Tibial artery (tissue), 4 donors: ENCODE results near the gene ERVW-1.
"Not testable (repeated sequence)": the region's sequence is repeated elsewhere in the genome, so short reads cannot be mapped to it uniquely, and the experiment has no call there.

Source experiments
- DNase-seq, 2 donors: peaks; one replicate each; pipeline ENCODE4 v3.0.0-alpha.2; 2019
- H3K27ac ChIP-seq, 2 donors: fragments of 200-600 bp; sonication (generic) in 1 of 2; 1 replicate in 1 of 2; 2 replicates in 1 of 2; pipeline ENCODE4 v1.5.1; 2018 to 2019; ENCODE audit warnings: mild to moderate bottlenecking in 1 of 2
- H3K27me3 ChIP-seq, 2 donors: fragments of 200-600 bp; sonication (generic) in 1 of 2; one replicate each; pipeline versions ENCODE4 v1.5.1 to v1.6.0; 2016 to 2019
- H3K36me3 ChIP-seq, 3 donors: fragments of 200-600 bp; sonication (generic) in 2 of 3; one replicate each; pipeline ENCODE4 v1.5.1; 2016 to 2019; ENCODE audit warnings: mild to moderate bottlenecking in 2 of 3
- H3K4me1 ChIP-seq, 4 donors: fragments of 200-600 bp; sonication (generic) in 2 of 4; 1 replicate in 3 of 4; 2 replicates in 1 of 4; pipeline ENCODE4 v1.5.1; 2016 to 2019
- H3K4me3 ChIP-seq, 2 donors: fragments of 200-600 bp; sonication (generic) in 1 of 2; 1 replicate in 1 of 2; 2 replicates in 1 of 2; pipeline ENCODE4 v1.5.1; 2018 to 2019; ENCODE audit warnings: mild to moderate bottlenecking in 2 of 2
- H3K9me3 ChIP-seq, 3 donors: fragments of 200-600 bp; sonication (generic) in 1 of 3; one replicate each; pipeline ENCODE4 v1.5.1; 2016 to 2019
- CTCF ChIP-seq, 2 experiments: fragments of 200-600 bp in 1 of 2; fragments of 450-650 bp in 1 of 2; IDR thresholded peaks; one replicate each; pipeline ENCODE4 v1.5.1; 2017 to 2019; ENCODE audit warnings: antibody characterized with exemption in 2 of 2, mild to moderate bottlenecking in 1 of 2, moderate library complexity in 1 of 2
- intact Hi-C: fragments of 100-400 bp; cut with DNase I; formaldehyde crosslinking; loops from one replicate; pipeline ENCODE4 v1.15.0; 2023; ENCODE audit warnings: low total_unique reads

ERVW-1 gene

GRCh38 chr7:92477681-92478080, at the start of gene ERVW-1:
ERVW-1 (minus strand) TSS chr7:92477946; CDS start chr7:92470381, 7,565 bp downstream.
- H3K36me3 ChIP-seq = peaks cover 5 to 27% (median 5%) of the 10 kb centered on the region in 3 donors
- H3K4me1 ChIP-seq, DNase-seq, H3K27ac ChIP-seq, H3K27me3 ChIP-seq, H3K9me3 ChIP-seq, intact Hi-C loops, H3K4me3 ChIP-seq: not testable (repeated sequence)

GRCh38 chr7:92523110-92523509, 45.4 kb upstream of the ERVW-1 start:
- no peaks in the 10 kb centered on the region for H3K27me3 ChIP-seq
- peaks cover under 1 to 17% (median 9%) of the 10 kb centered on the region in 3 donors for H3K36me3 ChIP-seq
- no peak overlapping the region for H3K27ac ChIP-seq
- H3K4me1 ChIP-seq = peaks cover 0 to 14% (median 7%) of the 10 kb centered on the region in 4 donors
- no peak overlapping the region for H3K4me3 ChIP-seq
- intact Hi-C loops = loop anchor here (10.0 kb wide), 1 partner anchor 312 kb away; the partner anchor contains the start of gene CDK6
- no peak for TF ChIP-seq CTCF (IDR thresholded peaks at IDR 0.05)
- DNase-seq = no peak
- H3K9me3 ChIP-seq = no peaks in the 10 kb centered on the region

GRCh38 chr7:92520024-92520423, 42.3 kb upstream of the ERVW-1 start:
- H3K27ac ChIP-seq = no peak overlapping the region
- H3K4me3 ChIP-seq = no peak overlapping the region
- intact Hi-C loops = loop anchor here (10.0 kb wide), 1 partner anchor 315 kb away; the partner anchor contains the start of gene CDK6
- peaks cover 19 to 39% (median 29%) of the 10 kb centered on the region in 3 donors for H3K36me3 ChIP-seq
- H3K27me3 ChIP-seq = no peaks in the 10 kb centered on the region
- DNase-seq = no peak
- no peak for TF ChIP-seq CTCF (IDR thresholded peaks at IDR 0.05)
- H3K9me3 ChIP-seq = no peaks in the 10 kb centered on the region
- no peaks in the 10 kb centered on the region for H3K4me1 ChIP-seq

GRCh38 chr7:92517631-92518030, 39.9 kb upstream of the ERVW-1 start:
- intact Hi-C loops = no loop called here
- DNase-seq = no peak
- Histone ChIP-seq H3K36me3 (peaks cover 30 to 48% (median 42%) of the 10 kb centered on the region in 3 donors), H3K9me3 (no peaks in the 10 kb centered on the region), H3K4me1 (no peaks in the 10 kb centered on the region), H3K27ac (no peak overlapping the region), H3K27me3 (no peaks in the 10 kb centered on the region), H3K4me3 (no peak overlapping the region)
- TF ChIP-seq CTCF (IDR thresholded peaks at IDR 0.05) = no peak

- no peaks in the 10 kb centered on the region for H3K4me1 ChIP-seq
- no peak for TF ChIP-seq CTCF (IDR thresholded peaks at IDR 0.05)
- H3K27ac ChIP-seq = no peak overlapping the region
- no peak overlapping the region for H3K4me3 ChIP-seq
- H3K36me3 ChIP-seq = peaks cover 41 to 66% (median 43%) of the 10 kb centered on the region in 3 donors
- no peaks in the 10 kb centered on the region for H3K27me3 ChIP-seq
- intact Hi-C loops = no loop called here
- no peaks in the 10 kb centered on the region for H3K9me3 ChIP-seq
- no peak for DNase-seq
Observed at GRCh38 chr7:92513167-92513902, 35.6 kb upstream of the ERVW-1 start.

- H3K4me3 ChIP-seq = no peak overlapping the region
- H3K27me3 ChIP-seq = no peaks in the 10 kb centered on the region
- no peaks in the 10 kb centered on the region for H3K4me1 ChIP-seq
- peaks cover 51 to 84% (median 52%) of the 10 kb centered on the region in 3 donors for H3K36me3 ChIP-seq
- H3K9me3 ChIP-seq = no peaks in the 10 kb centered on the region
- intact Hi-C loops = no loop called here
- no peak overlapping the region for H3K27ac ChIP-seq
- no peak for DNase-seq
- no peak for TF ChIP-seq CTCF (IDR thresholded peaks at IDR 0.05)
Observed at GRCh38 chr7:92508946-92509345, 31.2 kb upstream of the ERVW-1 start.
